A673 (cell line): ENCODE measurements around the gene COX6B1. TPM values are rescaled to one million over a fixed set of nuclear protein-coding genes. Genes with fewer than 3 reads are reported as not detected.

Experiments
- BruUV-seq: library from RNA; stranded (reverse); fragments of 400-500 nt; replicated peaks from 2 replicates; lab custom pipeline; 2021; lab: Mats Ljungman, UMichigan
- CTCF ChIA-PET: fragments of 300-600 bp; sonication (Branson Sonifier 250); formaldehyde crosslinking; loops from one replicate; lab custom pipeline; 2022; ENCODE audit warnings: antibody characterized with exemption; lab: Charles Lee
- POLR2A ChIA-PET: fragments of 300-600 bp; sonication (Branson Sonifier 250); formaldehyde crosslinking; loops from one replicate; lab custom pipeline; 2022; ENCODE audit warnings: antibody characterized with exemption; ENCODE audit not compliant: low non-redundant PET; lab: Charles Lee
- DNase-seq: peaks from one replicate; pipeline ENCODE4 v3.0.0-alpha.2; 2015; ENCODE audit warnings: low spot score
- H3K27ac ChIP-seq: fragments of 200-600 bp; sonication (generic); 2 replicates; pipeline ENCODE4 v1.5.1; 2016; ENCODE audit warnings: mixed run types, low read depth, mild to moderate bottlenecking, mixed read lengths, antibody characterized with exemption, low read length; ENCODE audit not compliant: poor library complexity, severe bottlenecking
- H3K27me3 ChIP-seq: fragments of 200-600 bp; sonication (generic); replicated peaks from 2 replicates; pipeline ENCODE4 v1.6.1; 2017; ENCODE audit warnings: mixed run types, low read depth, mild to moderate bottlenecking, mixed read lengths, antibody characterized with exemption, low read length; ENCODE audit not compliant: insufficient read depth, poor library complexity
- H3K36me3 ChIP-seq: fragments of 200-600 bp; sonication (generic); 2 replicates; pipeline ENCODE4 v1.6.1; 2016; ENCODE audit warnings: mixed run types, mild to moderate bottlenecking, mixed read lengths, antibody characterized with exemption, low read length; ENCODE audit not compliant: insufficient read depth, poor library complexity, severe bottlenecking
- H3K4me1 ChIP-seq: fragments of 200-600 bp; sonication (generic); 2 replicates; pipeline ENCODE4 v1.6.1; 2017; ENCODE audit warnings: mixed run types, mild to moderate bottlenecking, mixed read lengths, antibody characterized with exemption, low read length; ENCODE audit not compliant: insufficient read depth, poor library complexity, severe bottlenecking
- H3K4me3 ChIP-seq: fragments of 200-600 bp; sonication (generic); 2 replicates; pipeline ENCODE4 v1.5.1; 2016; ENCODE audit warnings: low read depth, mixed run types, mild to moderate bottlenecking, mixed read lengths, low read length; ENCODE audit not compliant: poor library complexity, severe bottlenecking
- H3K9me3 ChIP-seq: fragments of 200-600 bp; sonication (generic); 2 replicates; pipeline ENCODE4 v1.6.1; 2016; ENCODE audit warnings: mixed run types, low read depth, mild to moderate bottlenecking, mixed read lengths, antibody characterized with exemption, low read length; ENCODE audit not compliant: poor library complexity, severe bottlenecking
- CTCF ChIP-seq: fragments of 300-800, 200-600 bp; sonication (generic); conservative IDR thresholded peaks from 2 replicates; pipeline ENCODE4 v1.5.1; 2017; ENCODE audit warnings: low read depth, mild to moderate bottlenecking, antibody characterized with exemption, low read length, moderate library complexity, mixed read lengths
- EZH2 ChIP-seq: fragments of 200-600 bp; sonication (generic); IDR thresholded peaks from 2 replicates; pipeline ENCODE4 v1.6.1; 2017; ENCODE audit warnings: borderline replicate concordance, low read depth, mild to moderate bottlenecking, mixed read lengths, antibody characterized with exemption, low read length; ENCODE audit not compliant: poor library complexity, severe bottlenecking
- intact Hi-C: fragments of 100-400 bp; cut with micrococcal nuclease; formaldehyde crosslinking; loops from one replicate; pipeline ENCODE4 v1.10.0; 2022; ENCODE audit not compliant: unreplicated experiment
- total RNA-seq: library from RNA; stranded (reverse); gene quantifications from 2 replicates; pipeline ENCODE4 v1.2.3, GENCODE V29; 2021

The COX6B1 gene
- total RNA-seq, 1 experiment from 2014 or later = 467 TPM

- no peaks in the 10 kb centered on the region for H3K27me3 ChIP-seq
- TF ChIP-seq CTCF = no peak
- TF ChIP-seq EZH2 = no peak
- H3K36me3 ChIP-seq = no peaks in the 10 kb centered on the region
- CTCF ChIA-PET = interaction anchor here (1.4 kb wide), 1 partner anchor 45 kb away, joined by 14 read pairs; no protein-coding TSS in a partner anchor
- H3K4me3 ChIP-seq = no peak overlapping the region
- intact Hi-C loops = loop anchor here (2.0 kb wide), 1 partner anchor 21 kb away; no protein-coding TSS in a partner anchor
- DNase-seq = no peak
- H3K4me1 ChIP-seq = no peaks in the 10 kb centered on the region
- POLR2A ChIA-PET = no interaction called here
- H3K27ac ChIP-seq = no peak overlapping the region
- BruUV-seq = no TSS peak
- H3K9me3 ChIP-seq = no peaks in the 10 kb centered on the region
Observed at GRCh38 chr19:35695895-35696422, 47.8 kb downstream of the COX6B1 start.

- BruUV-seq = no TSS peak
- intact Hi-C loops = no loop called here
- H3K9me3 ChIP-seq = no peaks in the 10 kb centered on the region
- no peaks in the 10 kb centered on the region for H3K27me3 ChIP-seq
- TF ChIP-seq CTCF = no peak
- no peak overlapping the region for H3K27ac ChIP-seq
- no peak overlapping the region for H3K4me3 ChIP-seq
- H3K36me3 ChIP-seq = no peaks in the 10 kb centered on the region
- DNase-seq = no peak
- CTCF ChIA-PET = no interaction called here
- POLR2A ChIA-PET = interaction anchor here (0.5 kb wide), 1 partner anchor 25 kb away, joined by 3 read pairs; no protein-coding TSS in a partner anchor
- H3K4me1 ChIP-seq = no peaks in the 10 kb centered on the region
Observed at GRCh38 chr19:35696835-35697234, 48.7 kb downstream of the COX6B1 start.

GRCh38 chr19:35702223-35703012 lies 54.3 kb downstream of the COX6B1 start:
- no TSS peak for BruUV-seq
- no peak for TF ChIP-seq CTCF
- TF ChIP-seq EZH2 = no peak
- Histone ChIP-seq H3K4me1 (no peaks in the 10 kb centered on the region), H3K27ac (no peak overlapping the region), H3K9me3 (no peaks in the 10 kb centered on the region), H3K36me3 (no peaks in the 10 kb centered on the region), H3K27me3 (no peaks in the 10 kb centered on the region), H3K4me3 (peak overlapping the region; percentile 32)
- DNase-seq = peak; percentile 98
- POLR2A ChIA-PET = no interaction called here
- intact Hi-C loops = no loop called here
- CTCF ChIA-PET = interaction anchor here (0.8 kb wide), 1 partner anchor 12 kb away, joined by 3 read pairs; no protein-coding TSS in a partner anchor
